Gastrocnemius medialis (tissue), 4 donors: ENCODE results near the gene ZNF280D.

ENCODE experiments used
- CTCF ChIP-seq, 5 experiments: fragments of 450-650 bp in 3 of 5; fragments of 200-600 bp in 2 of 5; sonication (generic) in 2 of 5; IDR thresholded peaks in 4 of 5; conservative IDR thresholded peaks in 1 of 5; 1 replicate in 4 of 5; 2 replicates in 1 of 5; pipeline ENCODE4 v1.5.1; 2016 to 2019; ENCODE audit warnings: antibody characterized with exemption in 5 of 5, mild to moderate bottlenecking in 3 of 5, moderate library complexity in 3 of 5
- POLR2A ChIP-seq, 2 donors: fragments of 450-650 bp; IDR thresholded peaks; one replicate each; pipeline ENCODE4 v1.6.1; 2017; ENCODE audit warnings: antibody characterized with exemption in 2 of 2, mild to moderate bottlenecking in 2 of 2, moderate library complexity in 2 of 2

DNA sequence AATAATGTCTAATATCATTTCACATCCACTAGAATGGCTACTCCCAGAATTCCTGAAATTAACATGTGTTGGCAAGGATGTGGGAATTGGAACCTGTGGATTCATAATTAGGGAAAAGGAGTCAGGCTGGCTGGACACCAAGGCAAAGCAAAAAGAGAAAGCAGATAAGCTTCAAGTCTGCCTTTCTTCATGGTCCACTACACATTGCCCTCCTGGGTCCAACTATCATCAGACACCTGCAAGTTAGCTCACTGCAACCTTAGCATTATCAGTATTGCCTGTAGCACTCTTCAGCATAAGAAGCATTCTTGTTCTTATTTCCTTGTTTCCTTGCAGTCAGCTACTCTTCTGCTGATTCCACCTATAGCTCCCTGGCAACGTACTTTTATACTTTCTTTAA is 124.3 kb downstream of the ZNF280D start:
- no peak for TF ChIP-seq CTCF (IDR thresholded peaks at IDR 0.05 in 4 of 5, conservative IDR thresholded peaks at IDR 0.05 in 1 of 5)
- no peak for TF ChIP-seq POLR2A (IDR thresholded peaks at IDR 0.05)
